K562 (cell line): ENCODE measurements around the gene PPFIA3. TPM values are rescaled to one million over a fixed set of nuclear protein-coding genes. Genes with fewer than 3 reads are reported as not detected.

Source experiments
- CHD7 ChIP-seq: fragments of 200-600 bp; sonication (generic); IDR thresholded peaks from one replicate; pipeline ENCODE4 v1.6.1; 2012; ENCODE audit warnings: mild to moderate bottlenecking, low read depth, low read length, inconsistent platforms
- DEAF1 ChIP-seq: fragments of 450-650 bp; formaldehyde crosslinking; IDR thresholded peaks from 2 replicates; pipeline ENCODE4 v1.4.0; 2020; ENCODE audit warnings: mild to moderate bottlenecking, moderate library complexity
- HEY1 ChIP-seq: fragments of 250-450 bp; sonication (Bioruptor Pico); IDR thresholded peaks from 2 replicates; pipeline ENCODE4 v1.5.0; 2020; ENCODE audit warnings: mild to moderate bottlenecking, moderate library complexity, borderline replicate concordance
- TSC22D4 ChIP-seq: fragments of 450-650 bp; IDR thresholded peaks from 2 replicates; pipeline ENCODE4 v1.6.1; 2016; ENCODE audit warnings: missing genetic modification characterization, missing biosample characterization, control low read depth
- polyA plus RNA-seq, 8 experiments: library from polyadenylated mRNA; depleted of rRNA in 4 of 8; stranded (reverse) in 5 of 8; unstranded in 3 of 8; fragments of >200 nt; fragmentation: Nextera tagmentation in 2 of 8; fragmentation: Illumina TruSeq in 1 of 8; extraction: Ambion mirVana in 2 of 8; extraction: Trizol in 1 of 8; gene quantifications; 2 replicates each; pipeline versions ENCODE4 v1.2.1 to v1.2.3, GENCODE V29; 2011 to 2014; ENCODE audit warnings: inconsistent platforms in 1 of 8, missing spikeins in 1 of 8
- total RNA-seq, 7 experiments: library from RNA; depleted of rRNA in 6 of 7; stranded (reverse); fragments of >200 nt in 6 of 7; fragmentation: Illumina TruSeq in 2 of 7; extraction: Trizol in 2 of 7; gene quantifications; 2 replicates each; pipeline versions ENCODE4 v1.2.1 to v1.2.3, GENCODE V29; 2011 to 2021; ENCODE audit warnings: low replicate concordance in 1 of 7

The PPFIA3 gene
- total and polyA plus RNA-seq, 9 of the 15 experiments (the other 6 are each of a cell fraction or from before 2014, with no cell fraction given), result 0.10 to 53.0 (median 17.6) TPM

- TF ChIP-seq CHD7, result no peak
- TF ChIP-seq TSC22D4, result no peak
- no peak for TF ChIP-seq DEAF1 (CRISPR knock-in tag)
- TF ChIP-seq HEY1, result no peak
These were observed 9.9 kb downstream of the PPFIA3 start (continued) for GRCh38 chr19:49129238-49129583.
